ENCODE measurements around the gene MYOM1. TPM values are rescaled to one million over a fixed set of nuclear protein-coding genes. Genes with fewer than 3 reads are reported as not detected.

MYOM1 gene
- total RNA-seq, 2 experiments from 2014 or later, result 0.74 to 1.5 TPM

GRCh38 chr18:3230401-3231334 is 10.9 kb upstream of the MYOM1 start:
- no peak overlapping the region for H3K4me3 Mint-ChIP-seq
- POLR2A ChIA-PET, result no interaction called here
- Histone ChIP-seq H3K36me3 (ENCODE audit: insufficient read depth, low read length) (no peaks in the 10 kb centered on the region), H3K4me1 (ENCODE audit: insufficient read depth, low read length) (no peaks in the 10 kb centered on the region), H3K9me3 (ENCODE audit: control insufficient read depth in 1 of 2, insufficient read depth in 1 of 2, low read length in 2 of 2) (no peaks in the 10 kb centered on the region), H3K27ac (ENCODE audit: low read depth in 1 of 2, low read length in 2 of 2) (no peak overlapping the region), H3K4me3 (ENCODE audit: low read length) (no peak overlapping the region), H3K27me3 (ENCODE audit: control insufficient read depth in 1 of 2, insufficient read depth in 2 of 2, low read length in 2 of 2) (no peaks in the 10 kb centered on the region)
- H3K27ac Mint-ChIP-seq, result no peak overlapping the region
- H3K4me1 Mint-ChIP-seq (ENCODE audit: low read depth), result no peaks in the 10 kb centered on the region
- DNase-seq, result no peak
- TF ChIP-seq, protein P1, sequence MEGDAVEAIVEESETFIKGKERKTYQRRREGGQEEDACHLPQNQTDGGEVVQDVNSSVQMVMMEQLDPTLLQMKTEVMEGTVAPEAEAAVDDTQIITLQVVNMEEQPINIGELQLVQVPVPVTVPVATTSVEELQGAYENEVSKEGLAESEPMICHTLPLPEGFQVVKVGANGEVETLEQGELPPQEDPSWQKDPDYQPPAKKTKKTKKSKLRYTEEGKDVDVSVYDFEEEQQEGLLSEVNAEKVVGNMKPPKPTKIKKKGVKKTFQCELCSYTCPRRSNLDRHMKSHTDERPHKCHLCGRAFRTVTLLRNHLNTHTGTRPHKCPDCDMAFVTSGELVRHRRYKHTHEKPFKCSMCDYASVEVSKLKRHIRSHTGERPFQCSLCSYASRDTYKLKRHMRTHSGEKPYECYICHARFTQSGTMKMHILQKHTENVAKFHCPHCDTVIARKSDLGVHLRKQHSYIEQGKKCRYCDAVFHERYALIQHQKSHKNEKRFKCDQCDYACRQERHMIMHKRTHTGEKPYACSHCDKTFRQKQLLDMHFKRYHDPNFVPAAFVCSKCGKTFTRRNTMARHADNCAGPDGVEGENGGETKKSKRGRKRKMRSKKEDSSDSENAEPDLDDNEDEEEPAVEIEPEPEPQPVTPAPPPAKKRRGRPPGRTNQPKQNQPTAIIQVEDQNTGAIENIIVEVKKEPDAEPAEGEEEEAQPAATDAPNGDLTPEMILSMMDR (IDR thresholded peaks at IDR 0.05), result no peak
- H3K27me3 Mint-ChIP-seq, result no peaks in the 10 kb centered on the region
- CTCF ChIA-PET, result no interaction called here
- ATAC-seq (ENCODE audit: poor library complexity), result no peak
- H3K9me3 Mint-ChIP-seq, result no peaks in the 10 kb centered on the region
- H3K36me3 Mint-ChIP-seq (ENCODE audit: low read depth), result no peaks in the 10 kb centered on the region
- intact Hi-C loops (cut with DNase I, micrococcal nuclease), result no loop called here

- POLR2A ChIA-PET, result no interaction called here
- H3K36me3 Mint-ChIP-seq (ENCODE audit: low read depth), result no peaks in the 10 kb centered on the region
- no peak for DNase-seq
These were observed 6.3 kb upstream of the MYOM1 start for GRCh38 chr18:3226048-3226447.

DNA sequence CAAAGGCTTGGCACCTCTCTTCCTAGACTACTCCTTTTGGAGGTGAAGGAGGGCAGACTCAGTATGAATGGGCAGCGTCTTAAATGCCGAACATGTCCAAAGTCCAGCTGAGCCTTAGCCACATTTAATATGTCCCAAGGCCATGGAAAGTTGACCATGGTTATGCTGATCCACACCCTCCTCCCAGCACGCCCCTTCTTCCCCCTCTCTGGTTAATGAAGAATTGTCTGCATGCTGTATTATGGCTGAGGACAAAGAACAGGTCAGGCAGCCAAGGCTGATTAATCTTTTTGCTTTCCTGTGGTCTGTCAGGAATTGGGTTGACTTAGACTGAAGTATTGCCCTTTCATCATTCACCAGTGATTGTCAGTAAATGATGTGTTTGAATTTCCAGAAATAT is 5.8 kb upstream of the MYOM1 start:
- POLR2A ChIA-PET, result no interaction called here
- Histone ChIP-seq H3K9me3 (ENCODE audit: control insufficient read depth in 1 of 2, insufficient read depth in 1 of 2, low read length in 2 of 2) (no peaks in the 10 kb centered on the region), H3K4me1 (ENCODE audit: insufficient read depth, low read length) (no peaks in the 10 kb centered on the region), H3K36me3 (ENCODE audit: insufficient read depth, low read length) (no peaks in the 10 kb centered on the region), H3K27me3 (ENCODE audit: control insufficient read depth in 1 of 2, insufficient read depth in 2 of 2, low read length in 2 of 2) (no peaks in the 10 kb centered on the region), H3K27ac (ENCODE audit: low read depth in 1 of 2, low read length in 2 of 2) (no peak overlapping the region), H3K4me3 (ENCODE audit: low read length) (no peak overlapping the region)
- TF ChIP-seq, protein P1 (IDR thresholded peaks at IDR 0.05), result no peak
- Mint-ChIP-seq H3K36me3 (ENCODE audit: low read depth) (no peaks in the 10 kb centered on the region), H3K27me3 (no peaks in the 10 kb centered on the region), H3K4me1 (ENCODE audit: low read depth) (peaks cover 5% of the 10 kb centered on the region), H3K9me3 (no peaks in the 10 kb centered on the region), H3K4me3 (no peak overlapping the region), H3K27ac (no peak overlapping the region)
- intact Hi-C loops (cut with DNase I, micrococcal nuclease), result no loop called here
- CTCF ChIA-PET, result no interaction called here
- DNase-seq, result no peak
- no peak for ATAC-seq (ENCODE audit: poor library complexity)

More at GRCh38 chr18:3226048-3226447, 6.3 kb upstream of the MYOM1 start:
- Mint-ChIP-seq H3K4me3 (no peak overlapping the region), H3K27me3 (no peaks in the 10 kb centered on the region), H3K9me3 (no peaks in the 10 kb centered on the region), H3K4me1 (ENCODE audit: low read depth) (peaks cover 5% of the 10 kb centered on the region), H3K27ac (no peak overlapping the region)
- ATAC-seq (ENCODE audit: poor library complexity), result no peak
- intact Hi-C loops (cut with DNase I, micrococcal nuclease), result no loop called here
- H3K9me3 ChIP-seq (ENCODE audit: control insufficient read depth in 1 of 2, insufficient read depth in 1 of 2, low read length in 2 of 2), result no peaks in the 10 kb centered on the region
- TF ChIP-seq, protein P1 (IDR thresholded peaks at IDR 0.05), result no peak
- CTCF ChIA-PET, result no interaction called here
- H3K27ac ChIP-seq (ENCODE audit: low read depth in 1 of 2, low read length in 2 of 2), result no peak overlapping the region
- no peaks in the 10 kb centered on the region for H3K36me3 ChIP-seq (ENCODE audit: insufficient read depth, low read length)
- H3K27me3 ChIP-seq (ENCODE audit: control insufficient read depth in 1 of 2, insufficient read depth in 2 of 2, low read length in 2 of 2), result no peaks in the 10 kb centered on the region
- H3K4me3 ChIP-seq (ENCODE audit: low read length), result no peak overlapping the region
- H3K4me1 ChIP-seq (ENCODE audit: insufficient read depth, low read length), result no peaks in the 10 kb centered on the region

All from CD4-positive, alpha-beta T cell (primary cell).